Epithelial cell of prostate (primary cell): ENCODE data around the gene STAMBP.
"Not testable (repeated sequence)": the region's sequence is repeated elsewhere in the genome, so short reads cannot be mapped to it uniquely, and the experiment has no call there.

Experiments used
- DNase-seq: peaks from one replicate; pipeline ENCODE4 v3.0.0-alpha.2; 2011; ENCODE audit warnings: low read depth, low spot score
- H3K27ac ChIP-seq: fragments of 450-650 bp; 2 replicates; pipeline ENCODE4 v1.5.1; 2017; ENCODE audit warnings: mild to moderate bottlenecking

The STAMBP gene

DNA sequence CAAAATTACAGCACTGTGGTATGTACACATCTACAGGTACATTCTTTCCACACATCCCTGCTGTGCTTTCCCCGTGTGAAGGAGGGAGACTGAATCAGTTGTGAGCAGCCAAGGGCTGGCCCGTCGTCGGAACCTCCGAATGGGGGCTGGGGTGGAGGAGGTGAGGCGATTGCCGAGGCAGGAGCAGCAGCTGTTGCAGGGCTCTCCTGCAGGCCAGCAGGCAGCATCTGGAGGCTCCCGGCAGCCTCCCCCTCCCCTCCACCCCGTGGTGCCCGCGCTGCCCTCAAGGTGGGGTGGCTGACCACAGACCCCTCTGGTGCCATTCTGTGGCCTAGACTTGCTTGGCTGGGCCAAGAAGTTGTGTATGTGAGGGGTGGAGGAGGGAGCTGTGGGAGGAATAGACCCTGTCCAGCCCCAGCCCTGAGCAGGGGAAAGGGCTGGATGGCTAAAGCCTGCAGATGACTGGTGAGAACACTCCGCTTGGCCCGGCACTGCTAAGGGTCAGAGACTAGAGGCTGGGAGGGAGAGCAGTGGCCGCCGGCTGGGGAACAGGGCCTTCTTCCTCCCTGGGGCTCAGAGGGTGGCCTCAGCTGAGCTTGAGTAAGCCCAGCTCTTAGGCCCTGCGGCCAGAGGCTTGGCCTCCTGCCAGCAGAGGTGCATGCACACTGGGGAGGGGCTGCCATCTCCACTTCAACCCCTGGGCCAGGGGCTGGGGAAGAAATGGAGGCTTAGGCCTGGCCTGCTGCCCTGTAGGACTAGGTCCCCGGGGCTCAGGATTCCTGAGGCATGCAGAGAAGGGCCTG, 7.6 kb downstream of the STAMBP start:
- no peak for DNase-seq
- no peak overlapping the region for H3K27ac ChIP-seq

DNA sequence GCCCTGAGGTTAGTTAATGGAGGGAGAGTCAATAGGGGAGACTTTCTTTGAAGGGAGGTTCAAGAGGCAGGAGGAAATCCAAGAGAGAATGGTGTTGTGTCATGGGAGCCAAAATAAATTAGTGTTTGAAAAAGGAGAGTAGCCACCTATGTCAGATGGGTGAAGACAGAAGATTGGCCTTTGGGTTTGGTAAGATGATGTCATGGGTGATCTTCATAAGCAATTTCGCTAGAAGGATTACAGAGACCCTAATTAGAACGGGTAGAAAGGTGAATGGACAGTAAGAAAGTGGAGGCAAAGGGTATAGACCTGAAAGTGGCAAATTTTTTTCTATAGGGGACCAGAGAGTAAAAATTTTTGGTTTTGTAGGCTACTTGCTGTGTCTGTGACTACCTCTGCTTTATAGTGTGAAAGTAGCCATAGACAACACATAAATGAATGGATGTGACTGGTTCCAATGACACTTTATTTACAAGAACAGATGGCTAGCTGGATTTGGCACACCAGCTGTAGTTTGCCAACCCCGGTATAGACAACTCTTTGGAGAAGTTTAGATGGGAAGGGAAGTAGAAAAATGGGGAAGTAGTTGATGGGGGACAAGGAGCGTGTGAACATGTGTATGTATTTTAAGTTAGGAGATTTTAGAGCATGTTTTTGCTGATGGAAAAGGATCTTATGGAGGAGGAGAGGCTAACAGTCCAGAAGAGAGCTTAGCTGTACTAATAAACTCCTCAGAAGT, 9.3 kb downstream of the STAMBP start:
- no peak for DNase-seq
- H3K27ac ChIP-seq = no peak overlapping the region

DNA sequence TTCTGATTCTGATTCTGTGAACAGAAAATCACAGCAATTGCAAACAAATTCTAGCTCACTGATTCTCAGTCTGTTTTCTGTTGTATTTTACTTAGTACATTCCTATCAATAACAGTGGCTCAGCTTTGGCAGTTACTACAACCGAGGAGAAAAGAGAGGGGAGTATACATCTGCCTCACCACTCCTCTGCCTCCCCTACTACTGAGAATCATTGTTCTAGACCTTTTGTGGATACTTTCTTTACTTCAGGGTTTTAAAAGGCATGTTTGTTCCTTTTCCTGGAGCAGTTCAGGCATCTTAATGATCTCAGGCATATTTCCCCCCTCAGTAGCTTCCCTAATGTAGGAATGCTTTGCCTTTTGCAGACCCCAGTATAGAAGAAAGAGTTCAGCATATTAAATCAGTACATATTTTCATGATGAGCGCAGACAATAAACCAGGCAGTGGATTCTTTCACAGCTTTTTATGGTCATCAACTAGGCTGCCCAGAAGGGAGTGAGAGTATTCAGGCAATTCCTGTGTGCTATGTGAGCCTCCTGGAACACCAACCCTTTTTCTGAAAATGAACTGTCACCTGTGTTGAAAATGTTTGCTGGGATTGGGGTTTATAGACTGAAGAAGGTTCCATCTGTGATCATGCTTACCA, 10.3 kb downstream of the STAMBP start:
- no peak for DNase-seq
- H3K27ac ChIP-seq = peak overlapping the region; percentile 8

DNA sequence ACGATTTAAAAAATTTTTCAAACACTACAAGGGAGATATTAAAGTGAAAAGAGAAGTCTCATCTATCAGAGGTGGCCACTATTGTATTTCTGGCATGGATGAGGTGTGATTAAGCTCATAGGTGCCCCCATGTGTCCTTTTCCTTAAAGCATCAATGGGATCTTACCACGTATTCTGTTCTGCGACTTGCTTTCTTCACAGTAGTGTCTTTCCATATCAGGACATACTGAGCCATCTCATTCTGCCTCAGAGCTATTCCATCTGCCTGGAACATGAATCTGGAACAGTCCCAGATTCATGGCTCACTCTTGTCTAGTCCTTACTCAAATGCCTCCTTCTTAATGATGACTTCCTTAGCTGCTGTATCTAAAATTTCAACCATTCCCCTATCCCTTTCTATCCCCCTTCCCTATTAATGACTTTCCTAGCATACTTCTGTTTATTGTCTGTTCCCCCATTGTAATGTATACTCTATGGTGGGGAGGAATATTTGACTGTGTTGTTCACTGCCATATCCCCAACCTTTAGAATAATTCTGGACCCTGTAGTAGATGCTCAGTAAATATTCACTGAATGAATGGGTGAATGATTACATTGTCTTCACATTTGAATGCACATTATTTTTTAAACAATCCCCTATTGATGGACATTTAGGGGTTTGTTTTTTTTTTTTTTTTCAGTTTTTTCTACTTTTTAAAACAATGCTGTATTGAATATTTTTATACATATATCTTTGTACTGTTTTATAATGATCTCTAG, 11.1 kb downstream of the STAMBP start:
- DNase-seq = no peak
- no peak overlapping the region for H3K27ac ChIP-seq

DNA sequence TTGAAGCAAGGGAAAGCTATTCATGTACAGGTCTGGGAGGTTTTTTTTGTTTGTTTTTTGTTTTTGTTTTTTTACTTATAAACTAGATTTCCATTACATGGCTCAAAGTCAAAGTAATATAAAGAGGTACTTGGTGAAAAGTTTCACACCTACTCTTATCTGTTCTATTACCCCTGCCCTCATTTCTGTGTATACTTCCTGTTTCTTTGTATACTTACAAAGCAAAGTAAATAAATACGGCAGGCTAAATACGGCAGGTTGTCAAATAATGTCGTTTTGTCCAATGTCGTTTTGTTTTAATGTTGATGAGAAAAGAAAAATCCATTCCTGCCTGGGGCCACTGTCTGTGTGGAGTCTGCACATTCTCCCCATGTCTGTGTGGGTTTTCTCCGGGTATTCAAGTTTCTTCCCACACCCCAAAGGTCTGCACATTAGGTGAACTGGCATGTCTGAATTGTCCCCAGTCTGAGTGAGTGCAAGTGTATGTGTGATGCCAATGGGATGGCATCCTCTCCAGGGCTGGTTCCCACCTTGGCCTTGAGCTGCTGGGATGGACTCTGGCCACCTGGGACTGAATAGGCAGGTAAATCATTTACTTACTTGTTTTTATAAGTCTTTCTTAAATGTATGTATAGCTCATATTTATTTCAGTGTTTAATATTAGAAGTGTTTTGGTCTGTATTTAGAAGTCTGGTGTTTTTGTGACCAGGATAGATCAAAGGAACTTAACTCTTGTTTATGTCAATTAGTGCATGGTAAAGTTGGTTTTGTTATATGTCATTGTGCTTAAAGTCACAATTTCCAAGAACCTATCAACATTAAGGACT, 13.4 kb downstream of the STAMBP start:
- H3K27ac ChIP-seq = no peak overlapping the region
- no peak for DNase-seq

DNA sequence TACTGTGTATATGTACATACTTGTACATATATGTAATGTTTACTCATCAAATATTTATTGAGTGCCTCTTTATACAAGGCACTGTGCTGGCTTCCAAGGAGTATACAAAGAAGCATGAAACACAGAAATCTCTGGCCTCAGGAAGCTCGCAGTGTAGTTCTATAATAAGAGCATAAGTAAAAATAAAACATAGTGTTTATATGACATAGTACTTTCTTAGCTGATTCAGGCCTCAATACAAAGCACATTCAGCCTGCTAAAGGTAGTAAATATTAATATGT, 13.9 kb downstream of the STAMBP start:
- no peak for DNase-seq
- no peak overlapping the region for H3K27ac ChIP-seq

DNA sequence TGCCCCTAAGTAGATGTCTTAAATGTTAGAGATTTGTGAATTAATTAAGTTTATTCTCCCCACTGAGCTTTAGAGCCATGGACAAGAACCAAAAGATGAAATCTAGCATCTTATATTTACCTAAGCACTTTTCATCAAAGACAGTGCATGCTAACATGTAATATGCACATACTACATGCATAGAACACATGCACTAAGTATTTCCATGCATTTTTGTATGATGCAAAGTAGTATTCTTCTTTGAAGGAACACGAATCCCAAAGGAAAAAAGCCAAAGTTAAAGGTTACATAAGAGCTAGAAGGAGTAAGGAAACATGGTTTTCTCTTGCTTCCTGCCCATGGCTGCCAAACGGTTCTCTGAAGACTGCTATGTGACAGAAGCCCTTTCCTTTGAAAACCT, 15.3 kb downstream of the STAMBP start:
- no peak overlapping the region for H3K27ac ChIP-seq
- DNase-seq = no peak

DNA sequence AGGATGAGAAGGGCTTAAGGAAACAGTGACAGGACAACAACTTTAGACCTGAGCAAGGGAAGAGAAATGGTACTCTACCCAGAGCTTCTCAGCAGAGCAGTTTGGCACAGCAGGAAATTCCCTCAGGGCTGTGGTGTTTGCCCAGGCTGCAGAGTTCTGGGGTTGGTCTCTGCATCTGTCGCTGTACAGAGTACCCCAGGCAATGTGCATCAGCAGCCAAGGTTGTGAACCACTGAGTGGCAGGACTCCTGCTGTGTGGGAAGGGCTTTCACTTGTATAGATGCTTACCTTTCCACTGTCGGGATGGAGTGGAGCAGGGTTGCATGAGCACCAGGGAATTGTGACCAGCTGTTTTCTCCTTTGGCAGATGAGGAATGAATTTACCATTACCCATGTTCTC, 21.2 kb downstream of the STAMBP start:
- no peak overlapping the region for H3K27ac ChIP-seq
- no peak for DNase-seq

DNA sequence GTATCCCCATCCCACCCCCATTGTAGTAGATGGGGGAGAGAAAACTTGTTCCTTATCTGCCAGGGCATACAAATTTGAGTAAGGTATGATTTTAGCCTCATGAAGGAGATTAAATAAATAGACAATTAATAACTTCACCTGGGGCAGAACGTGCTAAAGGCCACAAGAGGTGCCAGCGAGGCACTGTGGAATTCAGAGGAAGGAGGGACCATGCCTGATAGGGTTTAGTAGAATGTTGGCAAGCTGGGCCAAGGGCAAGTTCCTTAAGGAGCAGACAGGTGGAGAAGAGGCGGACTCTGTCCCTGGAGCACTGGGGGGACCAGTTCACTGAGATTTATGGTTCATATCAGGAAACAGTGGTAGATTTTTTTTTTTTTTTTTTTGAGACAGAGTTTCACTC, 22.5 kb downstream of the STAMBP start:
- peak overlapping the region; percentile 10 for H3K27ac ChIP-seq
- DNase-seq = no peak

DNA sequence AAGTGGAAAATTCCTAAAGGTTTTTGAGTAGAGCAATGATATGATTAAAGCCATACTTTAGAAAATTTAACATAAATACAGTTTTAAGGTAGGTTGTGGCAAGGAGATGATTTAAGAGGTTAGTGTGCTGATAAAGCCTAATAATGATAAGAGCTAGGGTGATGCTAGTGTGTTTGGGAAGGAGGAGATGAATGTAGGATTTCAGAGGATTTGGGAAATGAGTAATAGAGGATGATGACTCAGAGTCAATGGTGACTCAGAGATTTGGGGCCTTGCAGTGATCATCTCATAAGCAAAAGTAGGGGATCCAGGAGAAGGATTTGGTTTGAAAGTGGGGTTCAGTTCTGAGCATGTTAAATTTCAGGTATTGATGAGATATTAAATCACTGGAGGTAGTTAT, 23.3 kb downstream of the STAMBP start:
- H3K27ac ChIP-seq = peak overlapping the region; percentile 10

DNA sequence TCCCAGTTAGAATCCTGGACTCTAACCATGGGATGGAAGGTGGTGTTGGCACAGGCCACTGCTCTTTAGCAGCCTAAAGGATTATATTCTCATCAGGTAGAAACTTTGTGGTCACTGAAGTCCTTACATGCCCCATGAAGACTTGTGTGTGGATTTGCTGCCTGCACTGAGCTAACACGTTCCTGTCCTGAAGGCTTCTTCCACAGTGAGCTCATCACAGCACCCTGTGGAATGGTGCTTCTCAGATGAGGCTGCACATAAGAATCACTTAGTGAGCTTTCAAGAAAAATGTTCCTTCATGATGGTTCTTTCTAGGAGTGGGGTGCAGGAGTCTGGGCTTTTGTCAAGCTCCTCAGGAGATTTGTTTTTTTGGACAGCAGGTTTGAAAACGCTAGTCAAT, 26.8 kb downstream of the STAMBP start:
- no peak for DNase-seq
- no peak overlapping the region for H3K27ac ChIP-seq

More for the DNA sequence above, 23.3 kb downstream of the STAMBP start:
- DNase-seq = no peak

DNA sequence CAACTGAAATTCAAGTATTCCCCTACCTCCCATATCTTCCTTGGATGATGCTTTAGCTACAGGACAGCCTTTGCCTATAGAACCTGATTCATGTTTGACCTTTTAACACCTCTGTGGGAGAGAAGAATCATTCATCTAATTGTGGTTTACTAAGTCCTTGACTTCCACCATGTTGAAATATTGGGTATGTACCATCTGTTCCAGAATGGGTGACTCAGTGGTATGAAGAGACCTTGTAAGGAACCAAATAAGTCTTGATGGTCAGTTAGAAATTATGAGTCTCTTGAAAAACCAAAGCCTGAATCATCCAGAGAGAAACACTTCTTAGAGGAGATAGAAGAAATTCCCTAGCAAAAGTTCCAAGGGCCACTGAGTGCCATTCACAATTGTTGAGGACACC, 27.5 kb downstream of the STAMBP start:
- no peak overlapping the region for H3K27ac ChIP-seq
- DNase-seq = no peak

DNA sequence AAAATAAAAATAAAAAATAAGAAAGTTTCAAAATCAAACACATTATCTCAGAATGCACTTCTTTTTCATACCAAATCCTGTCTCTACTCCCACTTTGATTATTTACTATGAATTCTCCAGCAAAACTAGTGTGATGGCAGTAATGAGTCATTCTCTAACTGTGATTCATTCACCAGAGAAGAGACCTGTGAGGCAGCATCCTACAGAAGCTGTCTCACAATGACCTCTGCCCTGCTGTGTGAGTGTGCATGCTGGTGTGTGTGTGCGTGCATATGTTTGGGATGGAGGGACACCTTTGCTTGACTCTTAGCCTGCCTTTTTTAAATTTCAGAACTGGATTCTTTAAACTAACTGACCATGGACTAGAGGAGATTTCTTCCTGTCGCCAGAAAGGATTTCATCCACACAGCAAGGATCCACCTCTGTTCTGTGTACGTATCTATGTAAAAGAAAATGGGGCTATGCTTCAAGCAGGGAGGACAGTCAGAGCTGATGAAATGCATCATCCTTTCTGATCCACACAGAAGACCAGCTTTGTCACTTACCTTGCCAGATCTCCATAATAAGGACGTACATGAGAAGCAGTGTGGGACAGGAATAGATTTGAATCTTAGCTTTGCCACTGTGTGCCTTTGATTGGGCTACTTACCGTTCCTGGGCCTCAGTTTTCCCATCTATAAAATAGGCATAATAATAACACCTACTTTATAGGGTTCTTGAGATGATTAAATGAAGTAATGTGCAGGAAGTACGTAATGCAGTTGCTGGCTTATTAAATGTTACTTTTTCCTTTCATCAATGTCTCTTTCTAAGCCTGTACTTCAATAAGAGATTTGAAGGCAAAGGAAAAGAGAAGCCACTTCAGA, 31.2 kb downstream of the STAMBP start:
- H3K27ac ChIP-seq = no peak overlapping the region
- peak; percentile 73 for DNase-seq

DNA sequence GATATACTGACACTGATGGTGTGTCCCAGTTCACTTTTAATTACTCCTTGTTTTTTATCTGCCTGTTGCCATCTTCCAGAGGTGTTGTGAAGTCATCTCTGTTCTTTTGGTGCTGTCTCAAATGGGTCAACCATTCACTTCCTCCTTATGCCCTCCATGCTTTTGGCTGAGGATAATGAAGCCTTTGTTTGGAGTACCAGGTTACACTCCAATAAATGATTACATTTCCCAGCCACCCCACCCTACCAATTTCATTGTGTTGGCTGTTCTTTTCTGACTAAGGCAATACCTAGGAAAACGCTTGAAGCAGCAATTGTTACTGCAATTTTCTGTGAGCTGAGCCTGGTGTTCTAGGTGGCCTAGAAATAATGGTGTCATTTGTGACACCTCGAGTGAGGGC, 34.2 kb downstream of the STAMBP start:
- no peak for DNase-seq
- peak overlapping the region; percentile 2 for H3K27ac ChIP-seq

DNA sequence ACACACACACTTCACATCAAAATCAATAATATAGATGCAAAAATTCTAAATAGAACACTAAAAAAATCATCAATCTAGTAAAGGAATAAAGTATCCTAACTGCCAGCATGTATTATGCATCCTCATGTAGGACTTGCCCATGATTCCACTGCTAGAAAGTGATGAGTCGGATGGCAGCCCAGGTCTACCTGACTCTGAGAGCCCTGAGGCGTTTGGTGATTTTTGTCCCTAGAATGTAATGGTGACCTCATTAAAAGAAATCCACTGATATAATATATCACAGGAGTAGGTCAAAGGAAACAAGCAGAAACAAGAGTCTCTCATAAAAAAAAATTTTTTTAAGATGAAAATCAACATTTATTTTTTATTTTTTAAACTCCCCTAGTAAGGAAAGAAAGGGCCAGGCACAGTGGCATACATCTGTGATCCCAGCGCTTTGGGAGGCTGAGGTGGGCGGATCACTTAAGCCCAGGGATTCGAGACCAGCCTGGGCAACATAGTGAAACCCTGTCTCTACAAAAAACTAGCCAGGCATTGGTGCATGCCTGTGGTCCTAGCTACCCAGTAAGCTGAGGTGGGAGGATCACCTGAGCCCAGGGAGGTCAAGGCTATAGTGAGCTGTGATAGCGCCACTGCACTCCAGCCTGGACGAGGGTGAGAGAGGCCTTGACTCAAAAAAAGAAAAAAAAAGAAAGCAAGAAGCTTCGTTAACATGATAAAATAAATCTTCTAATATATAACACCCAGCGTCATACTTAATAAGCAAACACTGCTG, 39.6 kb downstream of the STAMBP start:
- peak overlapping the region; percentile 20 for H3K27ac ChIP-seq
- no peak for DNase-seq

DNA sequence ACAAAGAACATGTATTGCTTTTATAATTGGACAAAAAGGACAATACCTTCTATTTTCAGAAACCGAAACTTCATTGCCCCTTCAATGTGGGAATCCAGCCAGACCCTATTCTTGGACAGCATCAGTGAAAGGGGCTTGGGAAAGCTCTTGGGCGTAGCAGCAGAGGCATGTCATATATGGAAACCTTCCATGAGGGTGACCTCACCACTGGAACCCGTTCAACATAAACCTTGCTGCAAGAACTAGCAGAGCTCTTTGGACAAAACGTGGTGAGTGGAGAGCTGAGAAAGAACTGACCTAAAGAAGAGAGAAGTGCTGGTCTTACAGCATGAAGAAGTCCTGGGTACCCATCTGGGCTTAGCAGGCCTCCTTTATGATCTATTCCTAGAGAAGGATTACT, 41.3 kb downstream of the STAMBP start:
- no peak overlapping the region for H3K27ac ChIP-seq
- no peak for DNase-seq

DNA sequence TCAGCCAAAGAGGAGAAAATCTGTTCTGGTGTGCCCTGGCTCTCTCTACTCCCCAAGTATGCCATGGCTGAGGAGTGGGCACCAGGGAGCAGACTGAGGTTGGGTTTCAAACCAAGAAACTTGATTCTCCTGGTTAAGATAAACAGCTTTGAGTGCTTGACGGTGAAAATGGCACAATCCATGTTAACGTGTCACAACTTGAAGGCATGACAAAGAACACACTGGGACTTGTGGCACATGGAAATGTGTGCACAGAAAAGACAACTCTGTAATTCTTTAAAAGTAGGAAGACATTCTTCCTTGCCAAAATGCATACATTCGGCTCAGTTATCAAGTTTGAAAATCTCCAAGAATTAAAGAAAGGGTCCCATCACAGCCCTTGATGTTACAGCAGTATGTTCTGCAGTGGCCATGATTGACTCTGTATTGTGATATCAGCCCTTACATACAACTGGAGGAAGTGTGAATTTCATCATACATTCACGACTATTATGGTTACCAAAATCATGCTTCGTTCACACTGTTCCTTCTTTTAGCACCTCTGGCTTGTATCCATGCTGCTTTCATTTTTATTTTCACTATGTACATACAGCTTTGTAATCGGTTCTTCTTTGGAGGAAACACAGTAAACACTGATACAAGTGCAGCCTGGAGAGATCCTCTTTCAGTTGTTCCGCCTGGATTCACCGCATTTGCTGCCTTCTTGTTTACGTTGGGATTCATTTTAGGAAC, 48.5 kb downstream of the STAMBP start:
- no peak overlapping the region for H3K27ac ChIP-seq
- DNase-seq = no peak

DNA sequence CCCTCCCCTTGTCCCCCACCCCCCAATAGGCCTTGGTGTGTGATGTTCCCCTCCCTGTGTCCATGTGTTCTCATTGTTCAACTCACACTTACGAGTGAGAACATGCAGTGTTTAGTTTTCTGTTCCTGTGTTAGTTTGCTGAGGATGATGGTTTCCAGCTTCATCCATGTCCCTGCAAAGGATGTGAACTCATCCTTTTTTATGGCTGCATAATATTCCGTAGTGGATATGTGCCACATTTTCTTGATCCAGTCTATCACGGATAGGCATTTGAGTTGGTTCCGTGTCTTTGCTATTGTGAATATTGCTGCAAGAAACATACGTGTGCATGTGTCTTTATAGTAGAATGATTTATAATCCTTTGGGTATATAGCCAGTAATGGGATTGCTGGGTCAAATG, 49.2 kb downstream of the STAMBP start:
- not testable (repeated sequence) for DNase-seq, H3K27ac ChIP-seq
